H1 (cell line): ENCODE measurements around the gene VEPH1. TPM values are rescaled to one million over a fixed set of nuclear protein-coding genes. Genes with fewer than 3 reads are reported as not detected.

ENCODE experiments used
- CTCF ChIA-PET: fragments of 300-600 bp; sonication (Branson Sonifier 250); formaldehyde crosslinking; loops from one replicate; lab custom pipeline; 2021; ENCODE audit not compliant: partially characterized antibody; lab: Charles Lee
- POLR2A ChIA-PET: fragments of 300-600 bp; sonication (Branson Sonifier 250); formaldehyde crosslinking; loops from one replicate; lab custom pipeline; 2021; ENCODE audit warnings: inconsistent platforms; ENCODE audit not compliant: partially characterized antibody; lab: Charles Lee
- DNase-seq, 2 experiments: peaks; one replicate each; pipeline versions ENCODE4 v3.0.0 to v3.0.0-alpha.2; 2010 to 2022; ENCODE audit warnings: low spot score in 2 of 2, low read depth in 1 of 2, mixed read lengths in 1 of 2
- FAIRE-seq: peaks from 2 replicates; lab custom pipeline; 2011; peaks lifted over from hg19 to GRCh38; lab: Jason Lieb, UNC
- H2AFZ ChIP-seq: 2 replicates; pipeline ENCODE4 v1.8.1; 2012; ENCODE audit warnings: low read length, inconsistent platforms
- H2AK5ac ChIP-seq: 2 replicates; pipeline ENCODE4 v1.6.1; 2013; ENCODE audit warnings: low read depth, low read length
- H2BK120ac ChIP-seq: replicated peaks from 2 replicates; pipeline ENCODE3; 2013; ENCODE audit warnings: low read depth, low read length, inconsistent platforms
- H2BK12ac ChIP-seq: 2 replicates; pipeline ENCODE4 v1.6.1; 2013; ENCODE audit warnings: low read depth, low read length
- H2BK15ac ChIP-seq: 2 replicates; pipeline ENCODE4 v1.6.1; 2013; ENCODE audit warnings: low read length
- H2BK20ac ChIP-seq: 2 replicates; pipeline ENCODE4 v1.6.1; 2013; ENCODE audit warnings: low read length
- H2BK5ac ChIP-seq: 2 replicates; pipeline ENCODE4 v1.6.1; 2013; ENCODE audit warnings: low read depth, low read length
- H3K14ac ChIP-seq: 2 replicates; pipeline ENCODE4 v1.6.1; 2013; ENCODE audit warnings: inconsistent platforms; ENCODE audit not compliant: insufficient read length
- H3K18ac ChIP-seq: 2 replicates; pipeline ENCODE4 v1.6.1; 2013; ENCODE audit warnings: low read length; ENCODE audit errors: extremely low read depth
- H3K23ac ChIP-seq: 2 replicates; pipeline ENCODE4 v1.6.1; 2013; ENCODE audit warnings: inconsistent platforms; ENCODE audit not compliant: insufficient read length
- H3K23me2 ChIP-seq: 2 replicates; pipeline ENCODE4 v1.6.1; 2013; ENCODE audit warnings: low read depth, low read length
- H3K27ac ChIP-seq: 2 replicates; pipeline ENCODE4 v1.6.1; 2011; ENCODE audit warnings: low read depth, low read length, inconsistent platforms
- H3K27me3 ChIP-seq, 4 experiments: replicated peaks in 1 of 4; 1 replicate in 1 of 4; 2 replicates in 3 of 4; pipeline versions ENCODE4 v1.6.1 to v1.8.1; 2011 to 2013; ENCODE audit warnings: low read length in 3 of 4, mild to moderate bottlenecking in 3 of 4, inconsistent platforms in 2 of 4, mixed read lengths in 2 of 4, moderate library complexity in 1 of 4; ENCODE audit not compliant: control insufficient read depth in 3 of 4, insufficient read depth in 3 of 4; ENCODE audit errors: extremely low read depth in 1 of 4
- H3K36me3 ChIP-seq, 4 experiments: 2 replicates each; pipeline versions ENCODE4 v1.6.1 to v1.8.1; 2011 to 2013; ENCODE audit warnings: mild to moderate bottlenecking in 4 of 4, low read length in 3 of 4, moderate library complexity in 2 of 4, control low read depth in 1 of 4, inconsistent platforms in 1 of 4; ENCODE audit not compliant: insufficient read depth in 4 of 4, control insufficient read depth in 2 of 4
- H3K4ac ChIP-seq: replicated peaks from 2 replicates; pipeline ENCODE3; 2013; ENCODE audit warnings: low read length, low read depth, mixed read lengths, inconsistent platforms; ENCODE audit not compliant: insufficient read length
- H3K4me1 ChIP-seq, 4 experiments: replicated peaks in 1 of 4; 1 replicate in 1 of 4; 2 replicates in 3 of 4; pipeline versions ENCODE4 v1.6.1 to v1.8.1; 2011 to 2013; ENCODE audit warnings: low read length in 3 of 4, inconsistent platforms in 2 of 4, mixed read lengths in 1 of 4; ENCODE audit not compliant: insufficient read depth in 4 of 4, control insufficient read depth in 3 of 4
- H3K4me2 ChIP-seq, 2 experiments: 2 replicates each; pipeline versions ENCODE4 v1.6.1 to v1.8.1; 2011 to 2013; ENCODE audit warnings: low read depth in 2 of 2, low read length in 2 of 2, control low read depth in 1 of 2, inconsistent platforms in 1 of 2, mild to moderate bottlenecking in 1 of 2; ENCODE audit not compliant: insufficient read depth in 1 of 2
- H3K4me3 ChIP-seq, 4 experiments: fragments of 200-600, 300-600 bp in 1 of 4; sonication (generic), shearing (Covaris generic), sonication (Bioruptor Twin) in 1 of 4; 2 replicates each; pipeline versions ENCODE4 v1.5.1 to v1.8.1; 2011 to 2016; ENCODE audit warnings: low read length in 4 of 4, low read depth in 3 of 4, control low read depth in 2 of 4, inconsistent platforms in 2 of 4, mild to moderate bottlenecking in 2 of 4, mixed read lengths in 1 of 4, moderate library complexity in 1 of 4; ENCODE audit not compliant: insufficient read depth in 2 of 4; ENCODE audit errors: extremely low read depth in 1 of 4
- H3K56ac ChIP-seq: replicated peaks from 2 replicates; pipeline ENCODE3; 2013; ENCODE audit warnings: low read depth, mild to moderate bottlenecking, mixed read lengths, low read length, inconsistent platforms; ENCODE audit not compliant: insufficient read length
- H3K79me1 ChIP-seq: 2 replicates; pipeline ENCODE4 v1.6.1; 2013; ENCODE audit warnings: low read depth, low read length, control low read depth
- H3K79me2 ChIP-seq, 2 experiments: 2 replicates each; pipeline versions ENCODE4 v1.6.1 to v1.8.1; 2012 to 2013; ENCODE audit warnings: low read length in 2 of 2, mild to moderate bottlenecking in 2 of 2, inconsistent platforms in 1 of 2; ENCODE audit not compliant: insufficient read depth in 2 of 2, control insufficient read depth in 1 of 2
- H3K9ac ChIP-seq, 4 experiments: replicated peaks in 1 of 4; 1 replicate in 1 of 4; 2 replicates in 3 of 4; pipeline versions ENCODE4 v1.6.1 to v1.8.1; 2011 to 2013; ENCODE audit warnings: low read depth in 3 of 4, low read length in 3 of 4, control low read depth in 2 of 4, mild to moderate bottlenecking in 2 of 4, moderate library complexity in 2 of 4, inconsistent platforms in 1 of 4; ENCODE audit errors: extremely low read depth in 1 of 4
- H3K9me3 ChIP-seq, 2 experiments: 2 replicates each; pipeline versions ENCODE4 v1.6.1 to v1.8.1; 2012 to 2013; ENCODE audit warnings: mild to moderate bottlenecking in 2 of 2, moderate library complexity in 2 of 2, control low read depth in 1 of 2, inconsistent platforms in 1 of 2, low read depth in 1 of 2, low read length in 1 of 2, mixed read lengths in 1 of 2; ENCODE audit not compliant: insufficient read depth in 2 of 2
- H4K20me1 ChIP-seq, 2 experiments: replicated peaks in 1 of 2; 2 replicates each; pipeline versions ENCODE3 to v1.8.1; 2011 to 2013; ENCODE audit warnings: inconsistent platforms in 2 of 2, low read length in 2 of 2, mild to moderate bottlenecking in 1 of 2; ENCODE audit not compliant: insufficient read depth in 2 of 2, control insufficient read depth in 1 of 2
- H4K5ac ChIP-seq: 2 replicates; pipeline ENCODE4 v1.6.1; 2013; ENCODE audit warnings: low read length, low read depth, mixed read lengths, inconsistent platforms; ENCODE audit not compliant: insufficient read length
- H4K8ac ChIP-seq: 2 replicates; pipeline ENCODE4 v1.8.0; 2013; ENCODE audit warnings: mild to moderate bottlenecking, moderate library complexity, low read length, inconsistent platforms; ENCODE audit not compliant: insufficient read depth; ENCODE audit errors: extremely low read depth
- H4K91ac ChIP-seq: replicated peaks from 2 replicates; pipeline ENCODE3; 2013; ENCODE audit warnings: low read length, mixed read lengths, inconsistent platforms; ENCODE audit not compliant: insufficient read length
- CHD2 ChIP-seq: IDR thresholded peaks from 2 replicates; pipeline ENCODE4 v1.6.1; 2012; ENCODE audit warnings: low read length, improper control_type of control experiment
- E2F6 ChIP-seq: IDR thresholded peaks from 2 replicates; pipeline ENCODE4 v1.6.1; 2012; ENCODE audit warnings: inconsistent platforms
- HDAC2 ChIP-seq, 2 experiments: fragments of 300-600 bp in 1 of 2; sonication (generic) in 1 of 2; IDR thresholded peaks; 2 replicates each; pipeline ENCODE4 v1.6.1; 2011 to 2012; ENCODE audit warnings: low read depth in 2 of 2, low read length in 2 of 2, mild to moderate bottlenecking in 2 of 2, moderate library complexity in 2 of 2, borderline replicate concordance in 1 of 2, inconsistent platforms in 1 of 2
- HDAC6 ChIP-seq: IDR thresholded peaks from one replicate; pipeline ENCODE4 v1.7.1; 2012; ENCODE audit warnings: low read depth, mild to moderate bottlenecking, inconsistent platforms, low read length, moderate library complexity
- KDM5A ChIP-seq: fragments of 200-600 bp; IDR thresholded peaks from 2 replicates; pipeline ENCODE4 v1.7.1; 2012; ENCODE audit warnings: mild to moderate bottlenecking, low read length, inconsistent platforms, mixed read lengths
- MAX ChIP-seq: IDR thresholded peaks from 2 replicates; pipeline ENCODE4 v1.6.1; 2012; ENCODE audit warnings: inconsistent platforms
- RFX5 ChIP-seq: IDR thresholded peaks from 2 replicates; pipeline ENCODE4 v1.6.1; 2011; ENCODE audit warnings: low read depth, low read length, improper control_type of control experiment, borderline replicate concordance
- TCF12 ChIP-seq: IDR thresholded peaks from 2 replicates; pipeline ENCODE4 v1.6.1; 2011; ENCODE audit warnings: low read depth, mild to moderate bottlenecking, low read length
- WGBS, 2 experiments: shearing (Covaris generic) in 1 of 2; methylation state at CpG; one replicate each; pipeline versions ENCODE4 v1.1.6 to v1.1.7; 2013 to 2015; ENCODE audit warnings: low lambda C conversion rate in 2 of 2, mixed read lengths in 2 of 2, inconsistent platforms in 1 of 2, low coverage in 1 of 2, missing lambda C conversion rate in 1 of 2; ENCODE audit not compliant: insufficient replicate concordance in 2 of 2, insufficient coverage in 1 of 2, insufficient read length in 1 of 2; ENCODE audit errors: extremely low coverage in 1 of 2, missing lambda C conversion rate in 1 of 2; 5-methylcytosine and 5-hydroxymethylcytosine counted together
- polyA plus RNA-seq, 7 experiments: library from polyadenylated mRNA; depleted of rRNA in 3 of 7; stranded (reverse) in 5 of 7; unstranded in 2 of 7; fragments of >200 nt in 5 of 7; fragments of 200-250 nt in 2 of 7; gene quantifications; 1 replicate in 5 of 7; 2 replicates in 1 of 7; 4 replicates in 1 of 7; pipeline versions ENCODE4 v1.2.1 to v1.2.3, GENCODE V29; 2011 to 2013; ENCODE audit warnings: missing spikeins in 2 of 7, mixed read lengths in 2 of 7
- total RNA-seq: library from RNA; stranded (reverse); fragmentation: NEBNext Ultra II Directional; extraction: Animal tissue kit (Norgen Biotek cat#: 25700); gene quantifications from 2 replicates; pipeline ENCODE4 v1.2.1, GENCODE V29; 2021

Gene VEPH1
- total and polyA plus RNA-seq, 2 of the 8 experiments (the other 6 are each of a cell fraction or from before 2014, with no cell fraction given) = 12.0 to 18.3 TPM

- TF ChIP-seq HDAC2 (IDR thresholded peaks at IDR 0.05; ENCODE audit: borderline replicate concordance in 1 of 2, low read depth in 2 of 2, low read length in 2 of 2) = no peak
- no peak for TF ChIP-seq CHD2
- no peak for TF ChIP-seq TCF12
- TF ChIP-seq MAX = peak; percentile 21; the same call in 1 of the 2 replicates
- TF ChIP-seq E2F6 = no peak
- no peak for TF ChIP-seq KDM5A
- no peak for TF ChIP-seq HDAC6
- TF ChIP-seq RFX5 = no peak
- TF ChIP-seq, all 59 proteins: peak for 1
- POLR2A ChIA-PET = no interaction called here
- no peak overlapping the region for H3K14ac ChIP-seq
Measured at GRCh38 chr3:157404381-157404780, 98.8 kb downstream of the VEPH1 start.

More at GRCh38 chr3:157404381-157404780, 98.8 kb downstream of the VEPH1 start:
- Histone ChIP-seq H3K79me1 (no peaks in the 10 kb centered on the region), H2BK120ac (no peak overlapping the region), H3K23ac (no peak overlapping the region), H3K4me2 (no peak overlapping the region), H3K9me3 (no peaks in the 10 kb centered on the region), H4K5ac (no peak overlapping the region), H3K27ac (no peak overlapping the region), H2BK20ac (no peak overlapping the region), H2AK5ac (no peak overlapping the region), H2BK15ac (no peak overlapping the region), H3K4ac (no peak overlapping the region), H3K9ac (no peak overlapping the region), H2BK12ac (no peak overlapping the region), H4K20me1 (no peaks in the 10 kb centered on the region), H3K56ac (no peak overlapping the region), H4K91ac (no peak overlapping the region), H3K79me2 (no peaks in the 10 kb centered on the region), H4K8ac (no peak overlapping the region), H2BK5ac (no peak overlapping the region), H3K18ac (0 out of 2 replicates have a peak overlapping the region, but pooled peaks have one; percentile 34), H3K4me1 (peaks cover 0 to 10% (median 0%) of the 10 kb centered on the region in 4 experiments; a peak in 2 of 7 replicates), H2AFZ (no peak overlapping the region), H3K27me3 (no peaks in the 10 kb centered on the region), H3K36me3 (no peaks in the 10 kb centered on the region), H3K23me2 (no peaks in the 10 kb centered on the region), H3K4me3 (no peak overlapping the region)
- WGBS, 2 experiments = 0% methylated on average over 1 of the region's 1 CpG; no CpG with 5 or more reads in 1 of the 2 experiments
- DNase-seq (no peak), FAIRE-seq (no peak)
- CTCF ChIA-PET = no interaction called here
